ENCODE measurements around the gene OBP2B.
"Not testable (repeated sequence)": the region's sequence is repeated elsewhere in the genome, so short reads cannot be mapped to it uniquely, and the experiment has no call there.

OBP2B gene

DNA sequence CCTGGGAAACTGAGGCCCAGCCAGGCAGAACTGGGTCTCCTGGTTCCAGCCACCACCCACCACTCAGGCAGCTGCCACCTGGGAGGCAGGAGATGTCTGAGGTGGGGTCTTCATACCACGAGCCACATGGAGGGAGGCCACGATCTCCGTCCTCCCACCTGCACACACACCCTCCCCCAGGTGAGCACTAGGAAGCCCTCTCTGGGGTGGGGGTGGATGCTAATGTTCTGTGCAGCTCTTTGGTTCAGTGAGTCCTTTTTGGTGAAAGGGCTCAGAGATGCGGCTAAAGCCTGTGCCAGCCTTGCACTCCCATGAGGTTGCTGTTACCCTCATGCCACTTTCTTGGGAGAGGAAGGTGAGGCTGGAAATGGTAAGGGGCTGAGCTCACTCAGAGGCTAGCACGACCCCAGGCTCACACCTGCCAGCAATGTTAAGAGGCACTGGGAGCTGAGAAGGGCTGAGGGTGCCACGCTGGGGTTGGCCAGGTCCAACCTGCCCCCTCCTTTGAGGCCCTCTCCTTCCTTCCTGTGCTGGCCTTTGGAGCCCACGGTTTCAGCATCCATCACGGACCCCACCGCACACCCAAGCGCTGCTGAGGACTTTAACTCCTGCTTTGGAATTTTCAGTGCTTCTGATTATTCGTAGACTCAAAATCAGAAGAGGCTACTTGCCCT, 26.6 kb upstream of the OBP2B start:
- no peaks in the 10 kb centered on the region for H3K4me1 ChIP-seq
- no peak for TF ChIP-seq CTCF (IDR thresholded peaks at IDR 0.05; ENCODE audit: low read depth, low read length)
- DNase-seq = no peak
- H3K27me3 ChIP-seq = no peaks in the 10 kb centered on the region
- no peak overlapping the region for H3K4me3 ChIP-seq (ENCODE audit: low read depth, low read length)
- H3K9me3 ChIP-seq = no peaks in the 10 kb centered on the region
- H3K36me3 ChIP-seq = no peaks in the 10 kb centered on the region

DNA sequence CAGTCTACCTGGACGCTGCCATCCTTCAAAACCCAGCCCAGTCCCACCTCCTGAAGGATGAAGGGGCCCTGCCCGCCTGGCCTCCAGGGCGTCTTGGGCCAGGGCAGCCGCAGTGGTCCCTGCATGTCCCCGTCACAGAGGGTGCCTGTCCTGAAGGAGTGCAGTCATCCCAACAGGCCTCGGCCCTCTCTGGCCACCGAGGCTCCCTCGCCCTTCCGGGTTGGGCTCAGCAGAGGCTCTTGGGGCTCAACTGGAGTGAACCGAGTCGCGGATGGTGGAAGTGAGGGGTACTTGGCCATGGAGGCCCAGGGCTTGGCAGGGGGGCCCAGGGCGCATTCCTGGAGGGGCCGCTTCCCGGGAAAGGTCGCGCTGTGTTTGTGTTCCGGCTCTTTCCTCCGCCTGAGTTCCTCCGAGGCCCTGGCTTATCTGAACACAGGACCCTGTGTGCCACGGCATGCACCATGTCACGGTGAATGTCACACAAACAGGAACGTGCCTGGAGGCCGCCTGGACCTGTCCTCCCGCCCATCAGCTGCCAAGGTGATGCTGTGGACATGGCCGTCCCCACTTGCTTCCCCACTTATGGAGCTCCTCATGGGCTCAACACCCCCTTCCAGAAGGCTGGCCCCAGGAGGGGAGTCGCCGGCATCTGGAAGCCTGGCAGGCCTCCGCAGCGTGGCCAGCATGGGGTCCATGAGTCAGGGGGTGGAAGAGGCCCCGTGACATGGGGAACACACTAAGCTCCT, 25.7 kb upstream of the OBP2B start:
- no peaks in the 10 kb centered on the region for H3K27me3 ChIP-seq
- TF ChIP-seq CTCF (IDR thresholded peaks at IDR 0.05; ENCODE audit: low read depth, low read length) = no peak
- no peak overlapping the region for H3K4me3 ChIP-seq (ENCODE audit: low read depth, low read length)
- DNase-seq = no peak
- H3K9me3 ChIP-seq = no peaks in the 10 kb centered on the region
- no peaks in the 10 kb centered on the region for H3K36me3 ChIP-seq
- H3K4me1 ChIP-seq = no peaks in the 10 kb centered on the region

- H3K36me3 ChIP-seq = no peaks in the 10 kb centered on the region
- no peak overlapping the region for H3K4me3 ChIP-seq (ENCODE audit: low read depth, low read length)
- H3K9me3 ChIP-seq = no peaks in the 10 kb centered on the region
- TF ChIP-seq CTCF (IDR thresholded peaks at IDR 0.05; ENCODE audit: low read depth, low read length) = no peak
- no peak for DNase-seq
- no peaks in the 10 kb centered on the region for H3K4me1 ChIP-seq
- H3K27me3 ChIP-seq = no peaks in the 10 kb centered on the region
Measured at GRCh38 chr9:133233681-133234432, 24.8 kb upstream of the OBP2B start.

DNA sequence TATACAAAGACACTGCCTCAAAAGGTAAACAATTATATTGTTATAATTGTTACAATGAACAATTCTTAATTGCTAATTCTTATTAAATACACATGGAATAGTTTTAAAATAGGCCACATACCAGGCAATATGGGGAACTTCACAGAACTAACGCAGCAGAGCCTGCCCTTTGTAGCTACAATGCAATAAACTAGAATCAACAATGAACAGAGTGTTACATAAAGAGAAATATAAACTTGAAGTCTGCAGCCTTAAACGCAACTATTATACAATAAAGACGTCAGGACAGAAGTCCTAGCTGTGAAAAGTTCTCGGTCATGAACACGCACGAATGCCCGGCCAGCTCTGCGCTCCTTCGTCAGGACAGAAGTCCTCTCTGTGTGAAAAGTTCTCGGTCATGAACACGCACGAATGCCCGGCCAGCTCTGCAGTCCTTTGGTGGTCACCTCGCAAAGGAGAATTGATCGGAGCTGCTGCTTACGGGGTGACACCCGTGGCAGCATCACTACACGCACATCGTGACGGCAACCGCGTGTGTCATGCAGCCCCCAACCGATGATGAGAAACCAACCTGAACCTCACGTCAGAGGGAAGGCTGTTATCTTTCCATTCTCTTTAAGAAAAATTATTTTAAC, 23.0 kb upstream of the OBP2B start:
- H3K4me1 ChIP-seq; H3K27me3 ChIP-seq; H3K9me3 ChIP-seq; DNase-seq; H3K36me3 ChIP-seq; H3K4me3 ChIP-seq (ENCODE audit: low read depth, low read length): not testable (repeated sequence)

DNA sequence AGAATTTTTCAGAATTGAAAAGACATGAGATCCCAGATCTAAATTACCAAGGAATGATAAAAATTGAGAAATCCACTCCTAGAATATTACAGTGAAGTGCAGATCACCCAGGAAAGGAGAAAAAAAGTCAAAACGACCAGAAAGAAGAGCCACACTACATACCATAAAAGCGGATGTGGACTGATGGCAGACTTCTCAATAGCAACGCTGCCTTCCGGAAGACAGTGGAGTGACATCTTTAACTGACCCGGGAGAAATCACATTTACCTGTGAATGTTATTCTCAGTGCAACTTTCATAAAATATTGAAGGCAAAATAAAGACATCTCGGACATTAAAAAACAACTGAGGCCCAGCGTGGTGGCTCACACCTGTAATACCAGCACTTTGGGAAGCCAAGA, 21.5 kb upstream of the OBP2B start:
- not testable (repeated sequence) for H3K4me3 ChIP-seq (ENCODE audit: low read depth, low read length); H3K9me3 ChIP-seq; H3K36me3 ChIP-seq; DNase-seq; H3K27me3 ChIP-seq; H3K4me1 ChIP-seq

GRCh38 chr9:133230093-133230492, 21.0 kb upstream of the OBP2B start:
- no peak for DNase-seq
- H3K4me1 ChIP-seq = peaks cover 6% of the 10 kb centered on the region
- no peak overlapping the region for H3K4me3 ChIP-seq (ENCODE audit: low read depth, low read length)
- no peaks in the 10 kb centered on the region for H3K9me3 ChIP-seq
- no peaks in the 10 kb centered on the region for H3K36me3 ChIP-seq
- no peaks in the 10 kb centered on the region for H3K27me3 ChIP-seq
- TF ChIP-seq CTCF (IDR thresholded peaks at IDR 0.05; ENCODE audit: low read depth, low read length) = no peak

GRCh38 chr9:133228474-133229193, 19.6 kb upstream of the OBP2B start:
- H3K27me3 ChIP-seq; DNase-seq; H3K36me3 ChIP-seq; H3K4me3 ChIP-seq (ENCODE audit: low read depth, low read length); H3K4me1 ChIP-seq; H3K9me3 ChIP-seq: not testable (repeated sequence)

- not testable (repeated sequence) for H3K27me3 ChIP-seq; H3K4me1 ChIP-seq; H3K4me3 ChIP-seq (ENCODE audit: low read depth, low read length); H3K36me3 ChIP-seq; H3K9me3 ChIP-seq; DNase-seq
Measured at GRCh38 chr9:133227996-133228395, 18.9 kb upstream of the OBP2B start.

Measured in BE2C (cell line).